Neuronal stem cell (in vitro differentiated cells): ENCODE results near the gene SLC2A9.
A peak's percentile ranks its signal among the peaks of the same experiment; 100 is the strongest.

Experiments used
- DNase-seq: peaks from one replicate; pipeline ENCODE4 v3.0.0-alpha.2; 2013; ENCODE audit warnings: low spot score
- H2AFZ ChIP-seq: one replicate; pipeline ENCODE4 v1.6.1; 2013; ENCODE audit warnings: mild to moderate bottlenecking, low read length, inconsistent platforms
- H2AK5ac ChIP-seq: 2 replicates; pipeline ENCODE4 v1.6.1; 2013; ENCODE audit warnings: low read depth, mild to moderate bottlenecking, inconsistent platforms, low read length, moderate library complexity, mixed read lengths
- H2BK120ac ChIP-seq: 2 replicates; pipeline ENCODE4 v1.6.1; 2013; ENCODE audit warnings: low read depth, mild to moderate bottlenecking, inconsistent platforms, low read length, moderate library complexity, mixed read lengths
- H2BK12ac ChIP-seq: one replicate; pipeline ENCODE4 v1.6.1; 2013; ENCODE audit warnings: low read length, inconsistent platforms
- H2BK15ac ChIP-seq: 2 replicates; pipeline ENCODE4 v1.6.1; 2013; ENCODE audit warnings: mild to moderate bottlenecking, low read length, inconsistent platforms, mixed read lengths
- H2BK5ac ChIP-seq: one replicate; pipeline ENCODE4 v1.6.1; 2013; ENCODE audit warnings: inconsistent platforms, mild to moderate bottlenecking, low read length, moderate library complexity
- H3K14ac ChIP-seq: one replicate; pipeline ENCODE4 v1.6.1; 2013; ENCODE audit warnings: low read length, inconsistent platforms
- H3K18ac ChIP-seq: 2 replicates; pipeline ENCODE4 v1.6.1; 2013; ENCODE audit warnings: low read length, inconsistent platforms
- H3K23ac ChIP-seq: 2 replicates; pipeline ENCODE4 v1.6.1; 2013; ENCODE audit warnings: low read depth, mild to moderate bottlenecking, mixed read lengths, low read length, inconsistent platforms; ENCODE audit not compliant: poor library complexity
- H3K27ac ChIP-seq: replicated peaks from 3 replicates; pipeline ENCODE4 v1.5.1; 2013; ENCODE audit warnings: low read length, inconsistent platforms
- H3K27me3 ChIP-seq, 3 experiments: 2 replicates each; pipeline ENCODE4 v1.6.1; 2013; ENCODE audit warnings: low read length in 3 of 3, mild to moderate bottlenecking in 2 of 3, inconsistent platforms in 1 of 3, low read depth in 1 of 3, mixed read lengths in 1 of 3, moderate library complexity in 1 of 3; ENCODE audit not compliant: control insufficient read depth in 3 of 3, insufficient read depth in 3 of 3
- H3K36me3 ChIP-seq, 2 donors: replicated peaks in 1 of 2; 2 replicates each; pipeline ENCODE4 v1.6.1; 2013; ENCODE audit warnings: low read length in 2 of 2; ENCODE audit not compliant: control insufficient read depth in 2 of 2, insufficient read depth in 2 of 2
- H3K4ac ChIP-seq: 2 replicates; pipeline ENCODE4 v1.6.1; 2013; ENCODE audit warnings: inconsistent platforms, mild to moderate bottlenecking, low read length, moderate library complexity
- H3K4me1 ChIP-seq, 2 donors: 1 replicate in 1 of 2; 2 replicates in 1 of 2; pipeline ENCODE4 v1.6.1; 2013; ENCODE audit warnings: low read length in 2 of 2, low read depth in 1 of 2; ENCODE audit not compliant: control insufficient read depth in 2 of 2, insufficient read depth in 1 of 2
- H3K4me2 ChIP-seq: one replicate; pipeline ENCODE4 v1.6.1; 2013; ENCODE audit warnings: mild to moderate bottlenecking, low read length, inconsistent platforms; ENCODE audit not compliant: insufficient read depth, poor library complexity, severe bottlenecking
- H3K4me3 ChIP-seq, 2 donors: 2 replicates each; pipeline ENCODE4 v1.5.1; 2013; ENCODE audit warnings: low read length in 2 of 2, mild to moderate bottlenecking in 2 of 2, inconsistent platforms in 1 of 2, moderate library complexity in 1 of 2
- H3K79me1 ChIP-seq: one replicate; pipeline ENCODE4 v1.6.1; 2013; ENCODE audit warnings: low read depth, mild to moderate bottlenecking, inconsistent platforms, low read length, moderate library complexity
- H3K9ac ChIP-seq: one replicate; pipeline ENCODE4 v1.6.1; 2013; ENCODE audit warnings: mild to moderate bottlenecking, low read depth, low read length, inconsistent platforms; ENCODE audit not compliant: poor library complexity
- H3K9me3 ChIP-seq, 2 donors: replicated peaks in 1 of 2; 2 replicates each; pipeline versions ENCODE3 to v1.6.1; 2013; ENCODE audit warnings: low read length in 2 of 2, mild to moderate bottlenecking in 2 of 2, inconsistent platforms in 1 of 2, low read depth in 1 of 2, mixed read lengths in 1 of 2, moderate library complexity in 1 of 2; ENCODE audit not compliant: control insufficient read depth in 2 of 2, insufficient read depth in 1 of 2
- H4K8ac ChIP-seq: one replicate; pipeline ENCODE4 v1.6.1; 2013; ENCODE audit warnings: low read depth, mild to moderate bottlenecking, inconsistent platforms, low read length, moderate library complexity
- H4K91ac ChIP-seq: one replicate; pipeline ENCODE4 v1.6.1; 2013; ENCODE audit warnings: low read length, low read depth, mild to moderate bottlenecking, inconsistent platforms; ENCODE audit not compliant: poor library complexity
- WGBS, 2 donors: extraction: QIAGEN DNeasy Blood & Tissue Kit; methylation state at CpG; one replicate each; pipeline ENCODE4 v1.1.7; 2013; ENCODE audit warnings: missing lambda C conversion rate in 2 of 2, mixed read lengths in 1 of 2; ENCODE audit not compliant: insufficient read length in 2 of 2, insufficient replicate concordance in 1 of 2; ENCODE audit errors: extremely low coverage in 2 of 2; 5-methylcytosine and 5-hydroxymethylcytosine counted together

The SLC2A9 gene

GRCh38 chr4:10002278-10002677 is 19.0 kb downstream of the SLC2A9 start:
- Histone ChIP-seq H3K14ac (no peak overlapping the region), H3K4me2 (no peak overlapping the region), H2AK5ac (no peak overlapping the region), H3K23ac (no peak overlapping the region), H2BK15ac (no peak overlapping the region), H3K36me3 (no peaks in the 10 kb centered on the region), H3K4me1 (peaks cover 0 to 4% of the 10 kb centered on the region in 2 donors), H3K27ac (no peak overlapping the region), H2BK120ac (no peak overlapping the region), H3K18ac (no peak overlapping the region), H3K79me1 (no peaks in the 10 kb centered on the region), H2BK12ac (no peak overlapping the region), H2AFZ (no peak overlapping the region), H3K9me3 (no peaks in the 10 kb centered on the region), H3K4me3 (no peak overlapping the region), H3K4ac (no peak overlapping the region), H3K9ac (no peak overlapping the region), H3K27me3 (no peaks in the 10 kb centered on the region), H4K8ac (no peak overlapping the region), H4K91ac (no peak overlapping the region), H2BK5ac (no peak overlapping the region)
- WGBS, 2 donors: no CpG with 5 or more reads among the region's 2 CpGs
- DNase-seq: no peak

DNA sequence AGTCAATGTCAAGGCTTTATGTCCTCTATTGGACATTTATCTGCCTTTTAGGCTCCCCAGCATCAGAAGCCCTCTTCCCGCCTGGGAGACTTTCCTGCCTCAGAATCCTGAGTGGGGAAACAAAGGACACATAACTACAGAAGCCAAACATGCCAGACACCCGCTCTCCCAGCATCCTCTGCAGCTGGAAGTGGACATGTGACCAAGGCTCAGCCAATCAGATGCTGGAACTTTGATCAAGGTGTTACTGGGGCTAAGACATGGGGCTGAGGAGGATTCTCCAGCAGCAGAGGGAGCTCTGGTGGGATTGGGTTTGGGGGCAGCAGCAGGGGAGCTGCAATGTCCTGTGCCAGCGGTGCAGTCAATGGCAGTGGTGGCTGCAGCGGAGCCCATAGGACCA is 19.5 kb downstream of the SLC2A9 start:
- H2BK120ac ChIP-seq: no peak overlapping the region
- H3K4ac ChIP-seq: no peak overlapping the region
- H3K79me1 ChIP-seq: no peaks in the 10 kb centered on the region
- H2AK5ac ChIP-seq: no peak overlapping the region
- H3K27ac ChIP-seq: no peak overlapping the region
- no peaks in the 10 kb centered on the region for H3K4me1 ChIP-seq
- no peak overlapping the region for H2BK12ac ChIP-seq
- no peak overlapping the region for H3K18ac ChIP-seq
- no CpG with 5 or more reads among the region's 4 CpGs for WGBS, 2 donors
- no peak overlapping the region for H2BK15ac ChIP-seq
- no peak overlapping the region for H3K4me2 ChIP-seq
- no peak overlapping the region for H2BK5ac ChIP-seq
- no peak overlapping the region for H4K8ac ChIP-seq
- no peak overlapping the region for H3K4me3 ChIP-seq
- H4K91ac ChIP-seq: no peak overlapping the region
- no peak overlapping the region for H2AFZ ChIP-seq
- peak overlapping the region; percentile 22 for H3K14ac ChIP-seq
- no peak overlapping the region for H3K23ac ChIP-seq
- H3K27me3 ChIP-seq: no peaks in the 10 kb centered on the region
- H3K9me3 ChIP-seq: no peaks in the 10 kb centered on the region
- no peaks in the 10 kb centered on the region for H3K36me3 ChIP-seq
- no peak overlapping the region for H3K9ac ChIP-seq
- no peak for DNase-seq

- Histone ChIP-seq H3K4me3 (no peak overlapping the region), H3K79me1 (no peaks in the 10 kb centered on the region), H3K36me3 (no peaks in the 10 kb centered on the region), H3K27me3 (no peaks in the 10 kb centered on the region), H3K4me2 (no peak overlapping the region), H2BK15ac (no peak overlapping the region), H3K4ac (no peak overlapping the region), H3K4me1 (no peaks in the 10 kb centered on the region), H3K18ac (no peak overlapping the region), H3K14ac (no peak overlapping the region), H2AFZ (no peak overlapping the region), H2BK5ac (no peak overlapping the region), H3K9me3 (no peaks in the 10 kb centered on the region), H2BK120ac (no peak overlapping the region), H3K27ac (no peak overlapping the region), H4K8ac (no peak overlapping the region), H4K91ac (no peak overlapping the region), H3K23ac (no peak overlapping the region), H2AK5ac (no peak overlapping the region), H3K9ac (no peak overlapping the region), H2BK12ac (no peak overlapping the region)
- WGBS, 2 donors: no CpG with 5 or more reads among the region's 4 CpGs
- no peak for DNase-seq
These were observed 21.2 kb downstream of the SLC2A9 start for GRCh38 chr4:9999956-10000561.

DNA sequence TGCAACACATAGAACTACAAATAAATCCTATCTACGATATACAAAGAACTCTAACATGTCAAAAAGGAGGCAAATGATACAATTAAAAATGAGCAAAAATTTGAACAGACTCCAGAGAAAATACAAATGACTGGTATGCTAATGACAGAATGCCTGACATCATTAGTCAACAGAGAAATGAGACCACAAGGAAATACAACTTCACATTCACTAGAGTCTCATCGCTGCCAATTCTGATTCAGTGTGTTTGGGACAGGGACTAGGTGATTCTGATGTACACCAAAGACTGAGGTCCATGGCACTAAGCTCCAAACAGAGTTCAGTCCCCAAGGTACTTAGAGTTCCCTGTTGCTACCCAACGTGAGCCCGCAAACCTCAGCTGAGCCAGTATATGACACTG is 23.4 kb downstream of the SLC2A9 start:
- H3K23ac ChIP-seq: no peak overlapping the region

More for the DNA sequence above, 23.4 kb downstream of the SLC2A9 start:
- Histone ChIP-seq H4K91ac (no peak overlapping the region), H3K27me3 (no peaks in the 10 kb centered on the region), H2BK120ac (no peak overlapping the region), H3K4ac (no peak overlapping the region), H2BK15ac (no peak overlapping the region), H3K4me2 (no peak overlapping the region), H3K79me1 (no peaks in the 10 kb centered on the region), H2AFZ (no peak overlapping the region), H3K18ac (no peak overlapping the region), H2AK5ac (no peak overlapping the region), H2BK12ac (no peak overlapping the region), H3K9me3 (no peaks in the 10 kb centered on the region), H4K8ac (no peak overlapping the region), H3K4me3 (no peak overlapping the region), H3K27ac (no peak overlapping the region), H3K14ac (no peak overlapping the region), H3K36me3 (no peaks in the 10 kb centered on the region), H3K9ac (no peak overlapping the region), H3K4me1 (no peaks in the 10 kb centered on the region), H2BK5ac (no peak overlapping the region)
- DNase-seq: no peak
- WGBS, 2 donors: no CpG with 5 or more reads among the region's 4 CpGs
